ENCODE results near the gene PARP1.

The PARP1 gene

DNA sequence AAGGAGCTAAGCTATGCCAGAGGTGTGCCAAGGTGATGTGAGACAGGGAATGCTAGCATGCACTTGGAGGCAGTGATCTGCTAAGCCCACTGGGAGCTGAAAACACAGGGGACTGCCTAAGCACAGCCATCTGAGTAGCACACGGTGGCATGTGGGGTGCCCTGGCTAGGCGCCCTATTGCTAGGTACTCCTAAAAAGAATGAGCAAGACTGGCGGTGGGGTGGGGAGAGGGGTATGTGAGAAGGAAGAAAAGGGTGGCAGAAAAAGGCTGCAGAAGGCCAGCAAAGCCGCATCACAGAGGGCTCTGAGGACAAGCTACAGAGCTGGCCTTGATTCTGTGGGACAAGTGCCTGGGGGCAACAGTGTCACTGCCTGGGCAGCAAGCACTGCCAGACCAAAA lies 23.9 kb downstream of the PARP1 start:
- in situ Hi-C loops (cut with MboI; ENCODE audit: low sequenced_read_pairs), result no loop called here

DNA sequence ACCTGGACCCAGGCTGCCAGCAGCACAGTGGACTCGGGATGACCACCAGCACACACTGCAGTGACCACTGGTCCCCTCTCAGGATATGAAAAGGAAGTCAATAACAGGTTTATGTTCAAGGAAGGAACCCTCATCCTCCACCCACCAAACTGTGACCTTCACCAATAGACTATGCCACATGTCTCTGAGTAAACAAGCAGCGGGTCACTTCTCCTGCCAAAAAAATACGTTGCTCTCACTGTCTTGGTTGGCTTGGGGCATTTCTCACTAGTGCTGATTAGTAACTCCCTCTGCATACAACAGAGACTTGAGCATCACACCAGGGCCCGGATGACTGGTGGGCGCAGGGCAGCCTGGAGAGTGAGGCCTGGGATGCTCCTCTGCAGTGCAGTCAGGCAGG lies 25.9 kb downstream of the PARP1 start:
- in situ Hi-C loops (cut with MboI; ENCODE audit: low sequenced_read_pairs), result no loop called here

DNA sequence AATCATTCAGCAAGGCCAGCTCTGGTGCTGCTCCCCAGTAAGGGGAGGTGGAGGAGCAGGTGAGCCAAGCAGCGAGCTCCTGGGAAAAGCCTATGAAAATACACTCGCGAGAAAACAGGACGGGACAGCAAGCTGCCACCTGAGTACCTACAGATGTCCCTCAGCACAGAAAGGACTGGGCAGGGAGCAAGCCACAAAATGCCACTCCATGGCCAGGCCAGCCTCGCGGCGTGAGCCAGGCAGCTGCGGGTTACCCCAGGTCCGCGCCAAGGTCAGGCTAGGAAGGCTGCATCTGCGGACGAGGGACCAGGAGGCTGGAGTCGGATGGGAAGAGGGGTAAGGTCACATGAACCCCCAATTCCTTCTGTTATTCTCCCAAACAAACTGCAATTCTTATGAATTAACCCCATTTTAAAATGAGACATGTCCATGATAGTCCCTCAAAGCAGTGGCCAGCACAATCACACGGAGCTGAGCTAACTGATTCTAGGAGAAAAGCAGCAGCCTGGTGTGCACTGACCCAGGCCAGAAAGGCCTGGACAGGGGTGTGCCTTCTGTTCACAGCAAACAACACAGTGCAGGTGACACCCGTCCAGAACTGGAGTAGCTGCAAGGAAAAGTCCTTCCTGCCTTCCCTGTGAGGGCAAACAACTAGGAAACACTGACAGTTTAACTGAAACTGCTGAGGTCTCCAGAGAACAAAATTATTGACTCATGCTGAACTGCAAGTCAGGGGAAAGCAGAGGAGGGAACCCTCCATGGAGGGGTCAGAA lies 26.5 kb downstream of the PARP1 start:
- in situ Hi-C loops (cut with MboI; ENCODE audit: low sequenced_read_pairs), result no loop called here

DNA sequence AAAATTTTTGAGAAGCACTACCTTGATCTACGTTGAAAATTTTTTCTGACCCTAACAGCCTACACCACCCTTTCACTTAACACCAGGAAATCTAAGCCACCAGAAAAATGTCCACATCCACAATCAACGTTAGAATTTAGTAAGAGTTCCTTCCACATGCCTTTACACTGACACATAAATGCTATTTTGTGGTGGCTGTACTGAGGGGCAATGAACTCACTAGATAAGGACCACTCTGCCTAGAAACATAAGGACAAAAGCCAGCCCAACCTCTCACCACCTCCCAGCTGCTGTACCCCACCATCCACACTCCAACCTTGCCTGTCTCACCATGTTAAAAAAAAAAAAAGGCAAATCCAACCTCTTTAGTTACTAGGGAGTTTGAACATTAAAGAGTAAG lies 29.8 kb downstream of the PARP1 start:
- in situ Hi-C loops (cut with MboI; ENCODE audit: low sequenced_read_pairs), result no loop called here

DNA sequence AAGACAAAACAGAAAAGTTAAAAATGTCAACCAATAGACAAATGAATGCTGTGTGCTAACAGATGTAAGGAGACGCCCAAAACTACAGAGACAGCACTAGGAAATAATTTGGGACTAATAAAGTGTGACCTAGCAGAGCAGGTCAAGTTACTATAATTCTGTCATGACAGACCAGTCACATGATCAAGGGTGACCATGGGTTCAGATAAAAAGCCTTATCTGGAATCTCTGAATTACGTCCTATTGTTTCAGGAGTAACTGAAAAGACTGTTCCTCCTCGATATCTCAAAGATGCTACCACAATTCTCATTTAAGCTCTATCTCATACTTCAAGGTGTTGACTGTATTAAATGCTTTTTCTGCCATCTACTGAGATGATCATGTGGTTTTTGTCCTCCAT lies 31.6 kb downstream of the PARP1 start:
- in situ Hi-C loops (cut with MboI; ENCODE audit: low sequenced_read_pairs), result no loop called here

DNA sequence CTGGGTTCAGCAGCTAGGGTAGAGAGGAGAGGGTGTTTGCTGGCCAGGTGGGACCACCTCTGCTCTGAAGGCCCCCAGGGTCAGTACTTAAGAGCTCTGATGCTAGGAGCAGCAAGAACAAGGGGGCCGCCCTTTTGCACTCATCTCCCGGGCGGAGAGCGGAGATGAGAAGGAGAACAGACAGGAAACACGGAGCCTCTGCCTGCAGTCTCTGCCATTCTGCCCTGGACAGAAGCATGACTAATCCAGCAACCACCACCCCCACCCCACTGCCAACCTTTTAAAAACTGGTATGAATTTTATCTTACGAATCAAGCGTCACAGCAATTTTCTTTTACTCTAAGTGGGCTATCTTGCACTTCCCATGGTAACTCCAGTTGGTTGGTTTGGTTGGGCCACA lies 34.5 kb downstream of the PARP1 start:
- in situ Hi-C loops (cut with MboI; ENCODE audit: low sequenced_read_pairs), result no loop called here

DNA sequence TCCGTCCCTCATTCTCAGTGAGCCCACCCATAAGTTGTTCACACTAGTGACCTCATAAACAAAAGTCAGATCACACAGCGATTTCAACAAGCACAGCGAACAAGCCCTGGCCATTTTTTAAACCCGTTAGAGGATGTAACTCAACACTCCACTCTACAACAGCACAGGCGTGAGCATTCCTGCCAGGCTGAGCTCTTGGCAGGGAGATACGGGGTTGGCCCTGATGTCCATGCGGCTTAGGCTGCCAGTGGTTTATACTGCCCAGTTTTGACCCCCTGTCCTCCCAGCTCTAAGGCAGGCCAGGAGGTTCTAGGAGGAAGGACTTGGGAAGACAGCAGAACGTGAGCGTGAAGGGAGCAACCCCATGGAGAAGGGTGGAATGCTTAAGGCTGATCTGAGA lies 35.0 kb downstream of the PARP1 start:
- in situ Hi-C loops (cut with MboI; ENCODE audit: low sequenced_read_pairs), result no loop called here

DNA sequence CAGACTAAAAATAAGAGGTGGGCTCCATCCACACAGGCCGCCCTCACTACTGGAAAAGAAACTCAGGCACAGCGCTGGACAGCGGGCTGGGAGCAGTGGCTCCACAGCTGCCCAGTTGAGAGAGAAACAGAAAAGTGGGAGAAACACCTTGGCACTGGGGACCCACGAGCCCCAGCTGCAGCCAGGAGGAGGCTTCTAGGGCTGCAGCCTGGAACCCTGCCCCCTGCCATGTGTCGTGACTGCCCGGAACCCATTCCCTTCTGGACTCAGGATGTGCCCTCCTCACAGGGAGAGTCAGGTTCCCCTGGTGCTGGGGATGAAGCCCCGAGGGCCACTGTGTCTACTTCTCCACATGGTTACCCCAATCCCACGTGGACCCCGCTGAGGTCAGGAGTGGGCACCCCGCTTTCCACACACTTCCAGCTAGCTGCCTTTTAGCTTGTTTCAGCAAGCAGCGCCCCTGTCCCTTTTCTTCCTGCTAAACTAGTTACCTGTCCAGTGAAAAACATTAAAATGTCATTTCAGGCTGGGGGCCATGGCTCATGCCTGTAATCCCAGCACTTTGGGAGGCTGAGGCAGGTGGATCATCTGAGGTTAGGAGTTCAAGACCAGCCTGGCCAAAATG lies 35.9 kb downstream of the PARP1 start:
- in situ Hi-C loops (cut with MboI; ENCODE audit: low sequenced_read_pairs), result no loop called here

DNA sequence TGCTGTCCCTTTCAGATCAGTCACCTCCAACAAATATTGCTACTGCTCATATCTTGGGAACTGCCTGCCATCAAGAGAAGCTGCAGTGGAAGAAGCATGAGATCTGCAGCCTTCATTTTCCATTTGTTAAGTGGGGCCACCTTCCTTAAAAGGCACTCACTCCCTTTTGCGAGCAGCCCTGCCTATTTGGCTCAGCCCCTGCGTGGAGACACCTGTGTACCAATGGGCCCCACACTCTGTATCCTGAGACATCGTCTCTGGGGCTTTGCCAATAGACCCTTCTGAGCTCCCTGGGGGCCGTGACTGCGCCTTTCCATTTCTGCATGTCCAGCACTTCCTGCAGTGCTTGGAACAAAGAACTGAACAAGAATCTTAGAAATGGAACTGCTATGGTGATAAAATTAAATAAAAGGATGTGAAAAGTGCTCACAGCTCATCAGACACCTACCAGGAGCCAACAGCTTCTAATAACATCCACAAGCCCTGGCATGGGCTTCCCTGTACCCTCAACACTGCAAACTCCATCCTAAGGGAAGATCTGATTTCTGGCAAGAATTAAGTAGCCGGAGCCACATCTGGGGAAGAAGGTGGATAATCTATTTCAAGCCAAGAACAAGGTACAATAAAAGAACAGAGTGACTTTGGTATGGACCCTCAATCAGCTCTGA lies 36.7 kb downstream of the PARP1 start:
- in situ Hi-C loops (cut with MboI; ENCODE audit: low sequenced_read_pairs), result no loop called here

DNA sequence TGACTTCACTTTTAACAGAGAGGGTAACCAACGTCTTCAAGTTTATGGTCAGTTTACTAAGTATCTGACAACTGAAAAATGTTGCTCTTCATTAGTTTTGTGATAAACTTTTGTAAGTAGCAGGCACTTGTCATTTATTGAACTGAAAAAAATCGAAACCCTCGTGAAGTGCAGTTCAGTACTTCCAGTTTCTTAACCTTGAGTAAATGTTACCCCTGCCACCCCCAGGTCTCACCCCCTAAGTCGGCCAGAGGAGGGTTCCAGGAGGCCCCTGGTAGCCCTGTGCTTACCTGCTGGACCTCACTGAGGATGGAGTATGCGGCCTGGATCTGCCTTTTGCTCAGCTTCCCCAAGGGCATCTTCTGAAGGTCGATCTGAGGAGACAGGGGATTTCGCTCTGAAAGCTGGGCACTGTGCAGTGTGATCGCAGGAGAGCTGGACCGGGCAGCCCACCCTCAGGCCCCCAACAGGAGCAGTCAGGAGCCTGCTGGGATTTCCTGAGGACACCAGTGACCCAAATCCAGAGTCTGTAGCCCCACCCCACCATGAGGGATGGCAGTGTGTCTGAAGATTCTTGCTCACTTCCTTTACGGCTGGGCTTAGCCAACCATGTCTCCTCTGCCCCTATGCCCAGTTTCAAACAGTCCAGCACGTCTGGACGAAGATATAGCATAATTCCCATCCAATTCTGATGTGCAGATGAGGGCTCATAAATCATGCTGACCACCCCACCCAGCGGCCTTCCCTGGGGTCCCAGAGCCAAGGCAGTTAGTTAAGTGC lies 37.6 kb downstream of the PARP1 start:
- in situ Hi-C loops (cut with MboI; ENCODE audit: low sequenced_read_pairs), result no loop called here

DNA sequence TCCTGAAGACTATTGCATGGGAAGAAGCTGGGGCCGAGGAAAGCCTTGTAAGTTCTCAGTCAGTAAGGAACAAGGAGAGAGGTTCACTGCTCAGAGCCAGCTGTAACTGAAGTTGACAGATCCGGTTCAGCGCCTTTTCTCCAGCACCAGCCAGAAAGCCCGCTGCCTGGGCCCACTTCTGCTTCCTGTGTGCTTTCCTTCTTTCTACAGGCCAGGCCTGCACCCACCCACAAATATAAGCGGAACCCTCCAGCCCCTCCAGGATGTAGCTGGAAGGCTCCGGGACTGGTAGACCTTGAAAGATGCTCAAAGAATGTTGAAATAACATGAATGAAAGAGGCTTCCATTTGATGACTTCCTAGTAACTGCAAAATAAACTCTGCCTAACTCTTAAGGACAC lies 38.8 kb downstream of the PARP1 start:
- in situ Hi-C loops (cut with MboI; ENCODE audit: low sequenced_read_pairs), result no loop called here

DNA sequence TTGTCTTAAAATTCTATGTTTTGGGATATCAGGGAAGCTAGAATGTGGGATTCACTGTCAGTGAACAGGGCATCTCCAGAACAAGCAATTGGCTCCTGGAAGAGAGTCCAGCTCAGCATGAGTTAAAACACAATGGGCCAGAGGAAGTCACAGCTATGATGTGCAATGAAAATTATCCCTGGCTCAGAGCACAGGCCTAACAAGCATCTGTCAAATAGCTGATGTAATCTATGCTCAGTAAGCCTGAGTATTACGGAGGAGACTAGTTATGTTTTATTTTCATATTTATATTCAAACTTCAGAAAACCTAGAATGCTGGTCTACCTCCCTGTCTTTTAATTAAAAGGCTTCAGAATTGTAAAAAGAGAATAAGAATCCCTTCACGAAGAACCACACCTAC lies 41.6 kb downstream of the PARP1 start:
- in situ Hi-C loops (cut with MboI; ENCODE audit: low sequenced_read_pairs), result no loop called here

DNA sequence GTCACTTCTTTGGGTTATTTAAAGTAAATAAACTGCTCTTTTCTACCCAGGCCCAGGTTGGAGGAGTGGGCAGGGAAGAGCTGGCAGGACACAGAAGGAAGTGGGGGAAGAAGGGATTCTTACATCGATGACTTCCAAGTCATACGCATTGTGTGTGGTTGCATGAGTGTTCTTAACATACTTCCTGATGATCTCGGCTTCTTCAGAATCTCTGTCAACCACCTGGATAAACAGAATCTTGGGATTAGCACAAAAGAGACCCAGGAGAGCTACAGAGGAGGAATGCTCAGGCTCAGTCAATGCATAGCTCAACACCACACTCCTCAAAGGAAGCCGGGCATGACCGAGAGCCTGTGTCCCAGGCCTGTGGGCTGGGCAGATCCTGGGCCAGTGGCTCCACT lies 42.1 kb downstream of the PARP1 start:
- in situ Hi-C loops (cut with MboI; ENCODE audit: low sequenced_read_pairs), result no loop called here

DNA sequence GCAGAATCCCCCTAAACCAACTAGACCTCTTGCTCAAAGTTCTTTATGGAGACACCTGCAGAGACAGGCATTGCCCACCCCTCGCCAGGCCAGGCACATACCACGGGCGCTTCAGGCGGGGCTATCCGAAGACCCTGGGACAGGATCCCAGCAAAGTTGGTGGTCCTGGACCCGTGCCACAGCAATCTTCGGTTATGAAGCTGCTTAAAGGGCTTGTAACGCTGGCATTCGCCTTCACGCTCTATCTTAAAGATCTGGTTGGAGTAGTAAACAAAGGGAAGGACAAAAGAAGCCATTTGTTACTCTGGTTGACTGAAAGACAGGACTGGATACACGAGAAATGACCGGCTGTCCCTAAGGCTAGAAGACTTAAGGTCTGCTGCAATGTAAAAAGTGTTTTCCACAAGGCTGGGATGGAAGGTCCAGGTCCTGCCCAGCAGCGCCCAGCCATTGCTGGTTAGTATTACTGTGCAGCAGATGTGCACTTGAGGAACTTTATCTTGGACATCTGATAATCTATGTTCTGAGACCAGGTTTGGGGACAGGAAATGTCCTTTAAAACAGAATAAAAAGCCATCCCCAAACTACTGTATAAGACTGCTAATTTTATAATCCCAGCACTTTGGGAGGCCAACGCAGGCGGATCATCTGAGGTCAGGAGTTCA lies 42.9 kb downstream of the PARP1 start:
- in situ Hi-C loops (cut with MboI; ENCODE audit: low sequenced_read_pairs), result no loop called here

DNA sequence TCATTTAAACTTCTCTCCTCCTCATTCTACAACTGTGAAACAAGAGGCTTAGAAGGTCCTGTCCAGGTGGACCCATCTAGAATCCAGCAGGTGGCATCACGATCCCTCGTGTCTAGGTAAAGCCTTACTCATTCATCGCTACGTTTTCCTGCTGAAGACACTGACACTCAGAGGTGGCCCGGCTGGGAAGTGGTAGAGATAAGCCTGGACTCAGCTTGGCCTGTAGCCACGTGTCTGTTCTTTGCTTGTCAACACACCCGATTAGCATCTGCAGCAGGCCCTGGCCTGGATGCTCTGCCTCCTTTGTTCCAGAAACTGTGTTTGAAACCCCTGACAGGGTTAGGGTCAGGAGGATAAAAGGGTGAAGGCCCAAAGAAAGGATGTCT lies 43.4 kb downstream of the PARP1 start:
- in situ Hi-C loops (cut with MboI; ENCODE audit: low sequenced_read_pairs), result no loop called here

DNA sequence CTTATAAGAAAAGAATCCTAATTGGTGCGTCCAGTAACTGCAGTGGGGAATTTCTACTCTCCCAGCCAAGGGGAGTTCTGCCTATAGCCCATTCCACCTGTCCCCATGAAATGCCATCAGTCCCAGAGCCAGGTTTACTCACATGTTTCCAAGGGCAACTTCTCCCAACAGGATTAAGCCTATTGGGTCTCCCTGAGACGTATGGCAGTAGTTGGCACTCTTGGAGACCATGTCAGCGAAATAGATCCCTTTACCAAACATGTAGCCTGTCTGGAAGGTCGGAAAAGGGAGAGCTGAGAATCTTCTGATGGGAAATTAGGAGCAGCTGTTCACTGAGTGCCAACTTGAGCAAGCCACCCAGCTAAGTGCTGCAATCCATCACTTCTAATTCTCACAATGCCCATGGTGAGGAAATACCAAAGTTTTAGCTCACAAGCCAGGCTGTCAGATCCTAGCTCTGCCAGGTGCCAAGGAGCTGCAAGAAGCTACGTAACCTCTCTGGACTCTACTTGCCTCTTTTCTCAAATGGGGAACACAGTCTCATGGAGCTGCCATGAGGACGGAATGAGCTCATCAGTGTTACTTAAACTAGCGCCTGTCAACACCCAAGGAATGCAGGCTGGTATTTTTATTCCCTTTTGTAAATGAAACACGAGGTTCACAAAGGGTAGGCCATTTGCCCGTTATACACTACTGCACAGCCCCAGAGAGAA lies 43.9 kb downstream of the PARP1 start:
- in situ Hi-C loops (cut with MboI; ENCODE audit: low sequenced_read_pairs), result no loop called here

DNA sequence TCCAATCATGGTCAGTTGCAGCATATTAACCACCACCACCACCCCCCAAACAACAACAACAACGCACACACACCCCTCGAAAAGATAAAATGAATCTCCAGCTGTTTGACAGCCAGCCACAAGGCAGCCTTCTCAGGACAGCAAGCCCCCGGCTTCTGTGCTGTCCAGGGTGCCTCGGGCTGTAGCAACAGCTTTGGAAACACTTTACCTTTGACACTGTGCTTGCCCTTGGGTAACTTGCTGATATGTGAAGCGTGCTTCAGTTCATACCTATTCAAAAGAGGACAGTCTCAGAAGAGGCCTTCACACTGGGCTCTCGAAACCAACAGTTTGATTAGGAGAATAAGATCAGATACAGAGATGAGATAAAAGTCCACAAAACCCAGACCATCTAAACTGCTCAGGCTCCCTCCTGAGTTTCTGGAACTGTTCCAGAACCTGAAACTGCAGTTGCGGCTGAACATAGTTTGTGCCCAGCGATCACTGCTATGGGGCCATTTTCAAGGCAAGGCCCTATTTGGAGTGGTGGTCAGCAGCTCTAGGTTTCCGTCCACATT lies 44.9 kb downstream of the PARP1 start:
- in situ Hi-C loops (cut with MboI; ENCODE audit: low sequenced_read_pairs), result no loop called here

DNA sequence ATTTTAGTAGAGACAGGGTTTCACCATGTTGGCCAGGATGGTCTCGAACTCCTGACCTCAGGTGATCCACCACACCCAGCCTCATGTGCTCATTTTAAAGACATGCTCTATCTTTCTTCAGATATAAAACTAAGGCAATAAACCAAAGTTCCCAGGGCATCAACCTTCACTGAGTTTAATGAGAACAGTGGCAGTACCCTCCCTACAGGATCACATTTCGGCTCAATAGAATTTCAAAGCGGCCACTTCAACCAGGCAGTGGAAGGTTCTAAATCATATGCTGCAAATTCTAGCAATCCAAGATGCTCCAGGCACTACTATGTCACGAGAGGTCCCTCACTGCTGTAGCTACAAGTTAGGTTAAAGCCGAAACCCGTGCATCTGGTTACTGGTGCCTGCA lies 45.5 kb downstream of the PARP1 start:
- in situ Hi-C loops (cut with MboI; ENCODE audit: low sequenced_read_pairs), result no loop called here

DNA sequence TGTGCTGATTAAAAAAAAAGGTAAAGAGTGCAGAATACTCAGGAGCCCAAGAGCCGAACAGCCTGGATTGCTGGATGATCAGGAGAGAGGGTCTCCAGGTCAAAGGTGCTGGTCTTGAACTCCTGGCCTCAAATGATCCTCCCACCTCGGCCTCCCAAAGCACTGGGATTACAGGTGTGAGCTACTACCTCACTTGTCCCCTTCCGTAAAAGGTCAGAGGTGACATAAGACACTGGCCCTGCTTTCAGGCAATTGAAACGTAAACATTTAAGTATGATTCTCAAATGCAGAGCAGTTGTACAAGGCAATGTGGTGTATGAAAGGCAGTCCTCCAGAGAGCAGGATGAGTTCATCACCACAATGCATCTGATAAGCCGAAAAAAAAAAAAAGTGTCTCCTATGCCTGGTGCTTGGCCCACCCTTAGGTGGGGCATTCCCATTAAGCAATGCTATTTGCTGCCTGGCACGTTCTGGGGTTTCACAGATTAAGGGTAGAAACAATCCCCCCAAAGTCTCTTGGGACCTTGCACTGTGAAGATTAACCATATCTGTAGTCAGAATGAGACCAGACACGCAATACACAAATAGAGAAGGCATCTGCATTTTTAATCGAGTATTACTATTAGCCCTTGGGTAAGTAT lies 47.7 kb downstream of the PARP1 start:
- in situ Hi-C loops (cut with MboI; ENCODE audit: low sequenced_read_pairs), result no loop called here

DNA sequence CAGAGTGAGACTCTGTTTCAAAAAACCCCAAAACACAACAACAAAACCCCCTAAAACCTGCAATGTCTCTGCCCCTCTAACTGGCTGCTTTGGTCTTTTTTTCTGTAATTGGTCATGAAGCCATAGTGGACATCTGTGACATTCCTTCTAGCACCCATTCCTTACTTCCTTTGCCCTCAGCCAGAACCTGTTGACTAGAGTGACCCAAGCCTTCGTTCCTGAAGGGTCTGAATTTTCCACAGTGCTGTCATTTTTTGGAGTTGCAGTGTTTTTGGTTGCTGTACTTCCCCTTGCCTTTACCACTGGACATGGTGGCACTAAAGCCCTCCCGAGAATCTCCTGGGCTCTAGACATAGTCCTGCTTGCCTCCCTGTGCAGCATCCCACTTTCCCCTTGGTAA lies 50.5 kb downstream of the PARP1 start:
- in situ Hi-C loops (cut with MboI; ENCODE audit: low sequenced_read_pairs), result no loop called here

Data from HL-60/S4 treated with phorbol 12-myristate 13-acetate at 8.2 ng/mL for 4 days and 3 days (cell line).